Endothelial cell of umbilical vein (primary cell): ENCODE data around the gene BIN1. TPM values are rescaled to one million over a fixed set of nuclear protein-coding genes. Genes with fewer than 3 reads are reported as not detected.

Experiments
- BruUV-seq: library from RNA; stranded (reverse); fragments of 400-500 nt; replicated peaks from 2 replicates; lab custom pipeline; 2021; lab: Mats Ljungman, UMichigan
- CTCF ChIA-PET: fragments of 300-600, 350-600 bp; sonication (Branson Sonifier 250); formaldehyde crosslinking; loops from one replicate; lab custom pipeline; 2021; ENCODE audit warnings: antibody characterized with exemption, inconsistent platforms; lab: Charles Lee
- POLR2A ChIA-PET: fragments of 300-600, 350-600 bp; sonication (Branson Sonifier 250); formaldehyde crosslinking; loops from one replicate; lab custom pipeline; 2021; ENCODE audit warnings: antibody characterized with exemption, inconsistent platforms; lab: Charles Lee
- DNase-seq: peaks from one replicate; pipeline ENCODE4 v3.0.0-alpha.2; 2011; ENCODE audit warnings: low read depth, low spot score
- FAIRE-seq: peaks from 2 replicates; lab custom pipeline; 2011; peaks lifted over from hg19 to GRCh38; lab: Jason Lieb, UNC
- H2AFZ ChIP-seq: 2 replicates; pipeline ENCODE4 v1.6.0; 2012; ENCODE audit warnings: low read depth, low read length, control low read depth, inconsistent platforms
- H3K27ac ChIP-seq: 2 replicates; pipeline ENCODE4 v1.5.1; 2011; ENCODE audit warnings: low read depth, mild to moderate bottlenecking, control low read depth, low read length, moderate library complexity; ENCODE audit not compliant: insufficient read depth
- H3K27me3 ChIP-seq, 2 experiments: 2 replicates each; pipeline versions ENCODE4 v1.6.0 to v1.6.1; 2011; ENCODE audit warnings: low read length in 2 of 2, mixed read lengths in 1 of 2; ENCODE audit not compliant: control insufficient read depth in 2 of 2, insufficient read depth in 2 of 2
- H3K36me3 ChIP-seq, 2 experiments: 2 replicates in 1 of 2; 3 replicates in 1 of 2; pipeline ENCODE4 v1.5.1; 2011; ENCODE audit warnings: low read length in 2 of 2, mild to moderate bottlenecking in 1 of 2, moderate library complexity in 1 of 2; ENCODE audit not compliant: control insufficient read depth in 2 of 2, insufficient read depth in 2 of 2; ENCODE audit errors: extremely low read depth in 1 of 2
- H3K4me1 ChIP-seq: 3 replicates; pipeline ENCODE4 v1.5.1; 2011; ENCODE audit warnings: mild to moderate bottlenecking, low read length; ENCODE audit not compliant: control insufficient read depth, insufficient read depth; ENCODE audit errors: extremely low read depth
- H3K4me2 ChIP-seq: 2 replicates; pipeline ENCODE4 v1.6.1; 2011; ENCODE audit warnings: low read length, control low read depth, mixed read lengths; ENCODE audit not compliant: insufficient read depth
- H3K4me3 ChIP-seq, 3 experiments: fragments of 200-600 bp in 1 of 3; sonication (generic), shearing (Covaris generic) in 1 of 3; replicated peaks in 1 of 3; 2 replicates each; pipeline ENCODE4 v1.5.1; 2011 to 2016; ENCODE audit warnings: control low read depth in 3 of 3, low read length in 3 of 3, mild to moderate bottlenecking in 2 of 3, inconsistent platforms in 1 of 3, low read depth in 1 of 3, moderate library complexity in 1 of 3; ENCODE audit not compliant: insufficient read depth in 1 of 3
- H3K79me2 ChIP-seq: 2 replicates; pipeline ENCODE4 v1.6.0; 2012; ENCODE audit warnings: low read length, inconsistent platforms; ENCODE audit not compliant: control insufficient read depth, insufficient read depth
- H3K9ac ChIP-seq: replicated peaks from 2 replicates; pipeline ENCODE3; 2011; ENCODE audit warnings: low read length, control low read depth; ENCODE audit not compliant: insufficient read depth; ENCODE audit errors: extremely low read depth
- H3K9me1 ChIP-seq: replicated peaks from 3 replicates; pipeline ENCODE4 v1.6.0; 2011; ENCODE audit warnings: mild to moderate bottlenecking, low read length; ENCODE audit not compliant: control insufficient read depth, insufficient read depth; ENCODE audit errors: extremely low read depth
- H3K9me3 ChIP-seq: replicated peaks from 2 replicates; pipeline ENCODE4 v1.5.1; 2012; ENCODE audit warnings: low read length, inconsistent platforms; ENCODE audit not compliant: control insufficient read depth, insufficient read depth
- H4K20me1 ChIP-seq: replicated peaks from 2 replicates; pipeline ENCODE3; 2011; ENCODE audit warnings: mild to moderate bottlenecking, low read length; ENCODE audit not compliant: control insufficient read depth, insufficient read depth; ENCODE audit errors: extremely low read depth
- EZH2 ChIP-seq: IDR thresholded peaks from 2 replicates; pipeline ENCODE4 v1.6.1; 2012; ENCODE audit warnings: borderline replicate concordance, low read depth, mild to moderate bottlenecking, moderate library complexity, low read length, inconsistent platforms; ENCODE audit not compliant: severe bottlenecking
- FOS ChIP-seq: IDR thresholded peaks from 2 replicates; pipeline ENCODE4 v1.6.1; 2011; ENCODE audit warnings: mild to moderate bottlenecking, low read length, moderate library complexity, borderline replicate concordance; ENCODE audit not compliant: insufficient read depth
- GATA2 ChIP-seq: IDR thresholded peaks from 2 replicates; pipeline ENCODE4 v1.7.0; 2011; ENCODE audit warnings: low read depth, mild to moderate bottlenecking, moderate library complexity, mixed read lengths, low read length; ENCODE audit not compliant: insufficient read length, insufficient read depth
- JUN ChIP-seq: IDR thresholded peaks from 2 replicates; pipeline ENCODE4 v1.6.1; 2011; ENCODE audit warnings: borderline replicate concordance, low read depth; ENCODE audit not compliant: insufficient read length, insufficient read depth
- MYC ChIP-seq: IDR thresholded peaks from one replicate; pipeline ENCODE4 v1.6.1; 2011; ENCODE audit warnings: mild to moderate bottlenecking, low read depth, low read length
- POLR2A ChIP-seq: IDR thresholded peaks from 2 replicates; pipeline ENCODE4 v1.6.1; 2012; ENCODE audit warnings: low read depth, mild to moderate bottlenecking, control low read depth, low read length
- POLR2AphosphoS5 ChIP-seq: IDR thresholded peaks from 2 replicates; pipeline ENCODE4 v1.6.1; 2012; ENCODE audit warnings: low read depth, mild to moderate bottlenecking, control low read depth, low read length, moderate library complexity; ENCODE audit not compliant: insufficient read depth
- dilution Hi-C: fragments of 300-500 bp; cut with MboI; formaldehyde crosslinking; loops from one replicate; pipeline ENCODE4 v1.15.0; 2019; ENCODE audit warnings: low sequenced_read_pairs; ENCODE audit not compliant: extremely low pct_ligation_motif_present
- intact Hi-C: fragments of 100-400 bp; cut with micrococcal nuclease; formaldehyde crosslinking; loops from one replicate; pipeline ENCODE4 v1.10.0; 2022
- polyA plus RNA-seq, 4 experiments: library from polyadenylated mRNA; depleted of rRNA in 3 of 4; stranded (reverse) in 3 of 4; unstranded in 1 of 4; fragments of >200 nt; gene quantifications; 2 replicates each; pipeline versions ENCODE4 v1.2.1 to v1.2.3, GENCODE V29; 2011 to 2012; ENCODE audit warnings: missing spikeins in 1 of 4
- total RNA-seq: library from RNA; stranded (reverse); gene quantifications from 2 replicates; pipeline ENCODE4 v1.2.3, GENCODE V29; 2021
- TF ChIP-seq, protein P1 (sequence below): IDR thresholded peaks from 2 replicates; pipeline ENCODE4 v1.6.1; 2011; ENCODE audit not compliant: insufficient read depth, insufficient read length
- TF ChIP-seq, protein P2 (sequence below), 2 donors: IDR thresholded peaks; 1 replicate in 1 of 2; 2 replicates in 1 of 2; pipeline ENCODE4 v1.5.1; 2011; ENCODE audit warnings: low read length in 2 of 2, mild to moderate bottlenecking in 2 of 2, moderate library complexity in 2 of 2, control low read depth in 1 of 2, inconsistent platforms in 1 of 2, low read depth in 1 of 2; ENCODE audit not compliant: insufficient read depth in 1 of 2; ENCODE audit errors: extremely low read depth in 1 of 2

BIN1 gene
- total and polyA plus RNA-seq, 2 donors (not counting 3 experiments of a cell fraction or from before 2014, with no cell fraction given): 26.3 to 36.9 TPM

DNA sequence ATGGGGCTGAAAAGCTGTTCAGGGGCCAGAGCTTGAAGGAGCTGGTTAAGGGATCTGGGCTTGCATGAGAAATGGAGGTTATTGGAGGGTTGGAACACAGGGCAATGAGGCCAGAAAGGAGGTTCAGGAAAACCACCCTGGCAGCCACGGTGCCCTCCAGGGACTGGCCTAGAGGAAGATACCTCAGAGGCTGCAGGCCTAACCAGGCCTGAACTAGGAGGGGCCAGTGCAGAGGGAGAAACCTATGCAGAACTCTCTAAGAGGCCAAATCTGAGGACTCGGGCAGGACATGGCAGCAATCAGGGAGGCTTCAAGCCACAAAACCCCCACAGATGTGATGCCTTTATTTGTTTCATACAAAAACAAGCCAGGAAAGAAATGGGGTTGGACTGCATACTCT is 66.8 kb downstream of the BIN1 start:
- TF ChIP-seq, protein P1, sequence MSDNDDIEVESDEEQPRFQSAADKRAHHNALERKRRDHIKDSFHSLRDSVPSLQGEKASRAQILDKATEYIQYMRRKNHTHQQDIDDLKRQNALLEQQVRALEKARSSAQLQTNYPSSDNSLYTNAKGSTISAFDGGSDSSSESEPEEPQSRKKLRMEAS: no peak
- TF ChIP-seq MYC (no peak), JUN (no peak), POLR2A (no peak), EZH2 (no peak), POLR2AphosphoS5 (no peak), FOS (no peak), GATA2 (no peak)
- TF ChIP-seq, protein P2, sequence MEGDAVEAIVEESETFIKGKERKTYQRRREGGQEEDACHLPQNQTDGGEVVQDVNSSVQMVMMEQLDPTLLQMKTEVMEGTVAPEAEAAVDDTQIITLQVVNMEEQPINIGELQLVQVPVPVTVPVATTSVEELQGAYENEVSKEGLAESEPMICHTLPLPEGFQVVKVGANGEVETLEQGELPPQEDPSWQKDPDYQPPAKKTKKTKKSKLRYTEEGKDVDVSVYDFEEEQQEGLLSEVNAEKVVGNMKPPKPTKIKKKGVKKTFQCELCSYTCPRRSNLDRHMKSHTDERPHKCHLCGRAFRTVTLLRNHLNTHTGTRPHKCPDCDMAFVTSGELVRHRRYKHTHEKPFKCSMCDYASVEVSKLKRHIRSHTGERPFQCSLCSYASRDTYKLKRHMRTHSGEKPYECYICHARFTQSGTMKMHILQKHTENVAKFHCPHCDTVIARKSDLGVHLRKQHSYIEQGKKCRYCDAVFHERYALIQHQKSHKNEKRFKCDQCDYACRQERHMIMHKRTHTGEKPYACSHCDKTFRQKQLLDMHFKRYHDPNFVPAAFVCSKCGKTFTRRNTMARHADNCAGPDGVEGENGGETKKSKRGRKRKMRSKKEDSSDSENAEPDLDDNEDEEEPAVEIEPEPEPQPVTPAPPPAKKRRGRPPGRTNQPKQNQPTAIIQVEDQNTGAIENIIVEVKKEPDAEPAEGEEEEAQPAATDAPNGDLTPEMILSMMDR (IDR thresholded peaks at IDR 0.05; ENCODE audit: extremely low read depth in 1 of 2, insufficient read depth in 1 of 2, low read depth in 1 of 2, low read length in 2 of 2): no peak
- no peak overlapping the region for H3K9ac ChIP-seq
- intact Hi-C loops: no loop called here
- H3K79me2 ChIP-seq: no peaks in the 10 kb centered on the region
- BruUV-seq: no TSS peak
- H3K36me3 ChIP-seq: no peaks in the 10 kb centered on the region
- ChIA-PET POLR2A (no interaction called here), CTCF (interaction anchor here (1.3 kb wide), 1 partner anchor 68 kb away, joined by 3 read pairs; no protein-coding TSS in a partner anchor)
- H3K4me3 ChIP-seq: no peak overlapping the region
- H3K9me3 ChIP-seq: no peaks in the 10 kb centered on the region
- H3K4me2 ChIP-seq: no peak overlapping the region
- H3K9me1 ChIP-seq: no peaks in the 10 kb centered on the region
- no peak for DNase-seq
- no peaks in the 10 kb centered on the region for H4K20me1 ChIP-seq
- H3K4me1 ChIP-seq: no peaks in the 10 kb centered on the region
- dilution Hi-C loops: no loop called here
- no peak overlapping the region for H3K27ac ChIP-seq
- no peak for FAIRE-seq
- H3K27me3 ChIP-seq: peaks cover 0 to 2% of the 10 kb centered on the region in 2 experiments
- no peak overlapping the region for H2AFZ ChIP-seq
